Calu3 (cell line): ENCODE data around the gene C11orf98. TPM values are rescaled to one million over a fixed set of nuclear protein-coding genes. Genes with fewer than 3 reads are reported as not detected.
A peak's percentile ranks its signal among the peaks of the same experiment; 100 is the strongest.

Experiments used
- BruUV-seq: library from RNA; stranded (reverse); fragments of 400-500 nt; replicated peaks from 2 replicates; lab custom pipeline; 2021; lab: Mats Ljungman, UMichigan
- CTCF ChIA-PET: fragments of 300-600 bp; sonication (Branson Sonifier 250); formaldehyde crosslinking; loops from one replicate; lab custom pipeline; 2022; ENCODE audit warnings: antibody characterized with exemption; lab: Charles Lee
- DNase-seq: peaks from one replicate; pipeline ENCODE4 v3.0.0; 2022
- H3K27ac Mint-ChIP-seq: one replicate; pipeline ENCODE4 v1.8.0; 2022; ENCODE audit warnings: mixed read lengths; ENCODE audit not compliant: unreplicated experiment
- H3K27me3 Mint-ChIP-seq: one replicate; pipeline ENCODE4 v1.8.0; 2022; ENCODE audit warnings: mixed read lengths; ENCODE audit not compliant: unreplicated experiment
- H3K36me3 Mint-ChIP-seq: one replicate; pipeline ENCODE4 v1.8.0; 2022; ENCODE audit warnings: mild to moderate bottlenecking, moderate library complexity, mixed read lengths; ENCODE audit not compliant: insufficient read depth, unreplicated experiment
- H3K4me1 Mint-ChIP-seq: one replicate; pipeline ENCODE4 v1.8.0; 2022; ENCODE audit warnings: mild to moderate bottlenecking, low read depth, mixed read lengths; ENCODE audit not compliant: unreplicated experiment
- H3K4me3 Mint-ChIP-seq: one replicate; pipeline ENCODE4 v1.8.0; 2022; ENCODE audit warnings: mild to moderate bottlenecking, low read depth, moderate library complexity, mixed read lengths; ENCODE audit not compliant: unreplicated experiment
- H3K9me3 Mint-ChIP-seq: one replicate; pipeline ENCODE4 v1.8.0; 2022; ENCODE audit warnings: low read depth, mixed read lengths; ENCODE audit not compliant: unreplicated experiment
- intact Hi-C: fragments of 100-400 bp; cut with micrococcal nuclease; formaldehyde crosslinking; loops from one replicate; pipeline ENCODE4 v1.10.0; 2022; ENCODE audit not compliant: unreplicated experiment
- total RNA-seq: library from RNA; stranded (reverse); gene quantifications from 2 replicates; pipeline ENCODE4 v1.2.3, GENCODE V29; 2022
- TF ChIP-seq, protein P1 (sequence below): fragments of 200-600 bp; IDR thresholded peaks from one replicate; pipeline ENCODE4 v1.8.0; 2022; ENCODE audit warnings: antibody characterized with exemption; ENCODE audit not compliant: unreplicated experiment

Gene C11orf98
- total RNA-seq, 1 experiment from 2014 or later, result 61.7 TPM

DNA sequence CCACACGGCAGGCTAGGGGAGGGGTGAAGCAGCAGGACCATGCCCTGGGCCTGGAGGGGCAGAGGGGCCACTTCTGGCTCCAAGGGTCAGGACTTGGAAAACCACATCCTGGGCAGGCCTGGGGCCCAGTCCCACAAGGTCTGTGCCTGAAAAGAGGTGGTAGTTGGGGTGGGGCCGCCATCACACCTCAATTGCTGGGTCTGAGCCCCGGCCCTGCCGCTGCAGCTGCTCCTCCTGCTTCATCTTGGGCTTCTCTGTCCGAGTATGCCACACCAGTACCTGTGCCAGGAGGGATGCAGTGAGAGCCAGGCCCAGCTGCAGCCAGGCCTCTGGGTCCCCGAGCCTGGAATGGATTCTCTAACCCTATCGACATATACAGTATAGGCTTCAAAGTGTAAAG is 49.5 kb downstream of the C11orf98 start:
- intact Hi-C loops, result no loop called here
- H3K27ac Mint-ChIP-seq, result no peak overlapping the region
- TF ChIP-seq, protein P1, sequence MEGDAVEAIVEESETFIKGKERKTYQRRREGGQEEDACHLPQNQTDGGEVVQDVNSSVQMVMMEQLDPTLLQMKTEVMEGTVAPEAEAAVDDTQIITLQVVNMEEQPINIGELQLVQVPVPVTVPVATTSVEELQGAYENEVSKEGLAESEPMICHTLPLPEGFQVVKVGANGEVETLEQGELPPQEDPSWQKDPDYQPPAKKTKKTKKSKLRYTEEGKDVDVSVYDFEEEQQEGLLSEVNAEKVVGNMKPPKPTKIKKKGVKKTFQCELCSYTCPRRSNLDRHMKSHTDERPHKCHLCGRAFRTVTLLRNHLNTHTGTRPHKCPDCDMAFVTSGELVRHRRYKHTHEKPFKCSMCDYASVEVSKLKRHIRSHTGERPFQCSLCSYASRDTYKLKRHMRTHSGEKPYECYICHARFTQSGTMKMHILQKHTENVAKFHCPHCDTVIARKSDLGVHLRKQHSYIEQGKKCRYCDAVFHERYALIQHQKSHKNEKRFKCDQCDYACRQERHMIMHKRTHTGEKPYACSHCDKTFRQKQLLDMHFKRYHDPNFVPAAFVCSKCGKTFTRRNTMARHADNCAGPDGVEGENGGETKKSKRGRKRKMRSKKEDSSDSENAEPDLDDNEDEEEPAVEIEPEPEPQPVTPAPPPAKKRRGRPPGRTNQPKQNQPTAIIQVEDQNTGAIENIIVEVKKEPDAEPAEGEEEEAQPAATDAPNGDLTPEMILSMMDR, result no peak
- H3K9me3 Mint-ChIP-seq, result no peaks in the 10 kb centered on the region
- CTCF ChIA-PET, result no interaction called here
- DNase-seq, result no peak
- no TSS peak for BruUV-seq
- peaks cover 46% of the 10 kb centered on the region for H3K36me3 Mint-ChIP-seq
- H3K4me3 Mint-ChIP-seq, result no peak overlapping the region
- H3K4me1 Mint-ChIP-seq, result peaks cover 25% of the 10 kb centered on the region
- H3K27me3 Mint-ChIP-seq, result no peaks in the 10 kb centered on the region

DNA sequence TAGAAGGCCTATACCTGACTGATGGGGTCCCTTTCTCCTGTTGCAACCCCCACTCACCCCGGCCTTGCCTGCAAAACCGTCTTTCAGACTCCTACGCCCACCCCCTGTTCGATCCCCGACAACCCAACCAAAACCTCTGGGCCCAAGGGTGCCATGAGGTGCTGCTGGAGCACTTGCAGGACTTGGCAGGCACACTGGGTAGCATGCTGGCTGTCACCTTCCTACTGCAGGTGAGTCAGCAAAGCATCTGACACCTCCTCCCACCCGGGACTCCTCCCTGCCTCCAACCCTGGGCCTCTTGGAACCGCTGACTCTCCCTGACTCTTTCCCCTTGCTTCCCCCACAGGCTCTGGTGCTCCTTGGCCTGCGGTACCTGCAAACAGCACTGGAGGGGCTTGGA is 50.7 kb downstream of the C11orf98 start:
- H3K27me3 Mint-ChIP-seq, result no peaks in the 10 kb centered on the region
- no peaks in the 10 kb centered on the region for H3K9me3 Mint-ChIP-seq
- no peak overlapping the region for H3K4me3 Mint-ChIP-seq
- peak overlapping the region; percentile 79 for H3K27ac Mint-ChIP-seq
- CTCF ChIA-PET, result no interaction called here
- DNase-seq, result peak; percentile 50
- H3K36me3 Mint-ChIP-seq, result peaks cover 51% of the 10 kb centered on the region
- BruUV-seq, result no TSS peak
- peaks cover 24% of the 10 kb centered on the region for H3K4me1 Mint-ChIP-seq
- intact Hi-C loops, result no loop called here
- TF ChIP-seq, protein P1, result no peak

DNA sequence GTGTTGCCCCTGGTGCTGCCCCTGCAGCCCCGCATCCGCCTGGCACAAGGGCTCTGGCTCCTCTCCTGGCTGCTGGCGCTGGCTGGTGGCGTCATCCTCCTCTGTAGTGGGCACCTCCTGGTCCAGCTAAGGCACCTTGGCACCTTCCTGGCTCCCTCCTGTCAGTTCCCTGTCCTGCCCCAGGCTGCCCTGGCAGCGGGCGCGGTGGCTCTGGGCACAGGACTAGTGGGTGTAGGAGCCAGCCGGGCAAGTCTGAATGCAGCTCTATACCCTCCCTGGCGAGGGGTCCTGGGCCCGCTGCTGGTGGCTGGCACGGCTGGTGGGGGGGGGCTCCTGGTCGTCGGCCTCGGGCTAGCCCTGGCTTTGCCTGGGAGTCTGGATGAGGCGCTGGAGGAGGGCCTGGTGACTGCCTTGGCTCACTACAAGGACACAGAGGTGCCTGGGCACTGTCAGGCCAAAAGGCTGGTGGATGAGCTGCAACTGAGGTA is 51.7 kb downstream of the C11orf98 start:
- H3K36me3 Mint-ChIP-seq, result peaks cover 46% of the 10 kb centered on the region
- no peaks in the 10 kb centered on the region for H3K9me3 Mint-ChIP-seq
- DNase-seq, result no peak
- peak overlapping the region; percentile 83 for H3K4me3 Mint-ChIP-seq
- intact Hi-C loops, result no loop called here
- peaks cover 24% of the 10 kb centered on the region for H3K4me1 Mint-ChIP-seq
- H3K27me3 Mint-ChIP-seq, result no peaks in the 10 kb centered on the region
- TF ChIP-seq, protein P1, result no peak
- CTCF ChIA-PET, result interaction anchor here (0.7 to 1.1 kb wide), 2 partner anchors 12 to 22 kb away, joined by 3 read pairs; partner anchors contain the start of genes MTA2 and TUT1
- no TSS peak for BruUV-seq
- H3K27ac Mint-ChIP-seq, result no peak overlapping the region

Other genes starting within 250 kb of the C11orf98 start
- gene SCGB1A1, start 246.2 kb downstream of the C11orf98 start, total RNA-seq, result not detected in 2 replicates
- gene AHNAK, start 118.4 kb downstream of the C11orf98 start, total RNA-seq, result 246 and 253 TPM in 2 replicates
- gene EEF1G, start 91.3 kb downstream of the C11orf98 start, total RNA-seq, result 970 and 1,189 TPM in 2 replicates
- 21.9 and 26.3 TPM in 2 replicates for gene TUT1, start 73.7 kb downstream of the C11orf98 start, total RNA-seq
- 90.4 and 97.2 TPM in 2 replicates for gene MTA2, start 63.3 kb downstream of the C11orf98 start, total RNA-seq
- gene EML3, start 52.4 kb downstream of the C11orf98 start, total RNA-seq, result 43.3 and 51.4 TPM in 2 replicates
- 1.6 and 2.6 TPM in 2 replicates for gene ROM1, start 52.0 kb downstream of the C11orf98 start, total RNA-seq
- gene B3GAT3, start 43.2 kb downstream of the C11orf98 start, total RNA-seq, result 31.5 and 32.7 TPM in 2 replicates
- gene GANAB, start 18.6 kb downstream of the C11orf98 start, total RNA-seq, result 356 and 377 TPM in 2 replicates
- gene INTS5, start 11.9 kb downstream of the C11orf98 start, total RNA-seq, result 21.4 and 26.0 TPM in 2 replicates
- 17.7 and 23.1 TPM in 2 replicates for gene CSKMT, start 102 bp upstream of the C11orf98 start, total RNA-seq
- 10.4 and 11.4 TPM in 2 replicates for gene UQCC3, start 6.5 kb upstream of the C11orf98 start, total RNA-seq
- 16.4 and 21.3 TPM in 2 replicates for gene LBHD1, start 7.1 kb upstream of the C11orf98 start, total RNA-seq
- gene UBXN1, start 13.9 kb upstream of the C11orf98 start, total RNA-seq, result 91.9 and 98.7 TPM in 2 replicates
- 0.71 and 1.5 TPM in 2 replicates for gene LRRN4CL, start 24.3 kb upstream of the C11orf98 start, total RNA-seq
- gene BSCL2, start 42.2 kb upstream of the C11orf98 start, total RNA-seq, result 71.5 and 88.0 TPM in 2 replicates
- gene GNG3, start 42.5 kb upstream of the C11orf98 start, total RNA-seq, result not detected in 2 replicates
- 52.6 and 52.7 TPM in 2 replicates for gene HNRNPUL2, start 62.2 kb upstream of the C11orf98 start, total RNA-seq
- gene TTC9C, start 63.3 kb upstream of the C11orf98 start, total RNA-seq, result 35.5 and 36.7 TPM in 2 replicates
- gene ZBTB3, start 89.0 kb upstream of the C11orf98 start, total RNA-seq, result 9.7 and 10.6 TPM in 2 replicates
- gene POLR2G, start 96.4 kb upstream of the C11orf98 start, total RNA-seq, result 83.4 and 86.9 TPM in 2 replicates
- 26.0 and 28.9 TPM in 2 replicates for gene TAF6L, start 106.2 kb upstream of the C11orf98 start, total RNA-seq
- gene TMEM179B, start 122.2 kb upstream of the C11orf98 start, total RNA-seq, result 65.6 and 72.3 TPM in 2 replicates
- gene TMEM223, start 126.8 kb upstream of the C11orf98 start, total RNA-seq, result 19.4 and 20.5 TPM in 2 replicates
- 48.0 and 51.6 TPM in 2 replicates for gene NXF1, start 140.2 kb upstream of the C11orf98 start, total RNA-seq
- 38.3 and 39.2 TPM in 2 replicates for gene STX5, start 166.8 kb upstream of the C11orf98 start, total RNA-seq
- gene TEX54, start 167.6 kb upstream of the C11orf98 start, total RNA-seq, result not detected in 2 replicates
- 87.7 and 97.4 TPM in 2 replicates for gene WDR74, start 174.4 kb upstream of the C11orf98 start, total RNA-seq
- gene SLC3A2, start 215.7 kb upstream of the C11orf98 start, total RNA-seq, result 410 and 444 TPM in 2 replicates